A673 (cell line): ENCODE measurements around the gene PDCD7.

Source experiments
- CTCF ChIP-seq: fragments of 300-800, 200-600 bp; sonication (generic); conservative IDR thresholded peaks from 2 replicates; pipeline ENCODE4 v1.5.1; 2017; ENCODE audit warnings: low read depth, mild to moderate bottlenecking, antibody characterized with exemption, low read length, moderate library complexity, mixed read lengths
- EZH2 ChIP-seq: fragments of 200-600 bp; sonication (generic); IDR thresholded peaks from 2 replicates; pipeline ENCODE4 v1.6.1; 2017; ENCODE audit warnings: borderline replicate concordance, low read depth, mild to moderate bottlenecking, mixed read lengths, antibody characterized with exemption, low read length; ENCODE audit not compliant: poor library complexity, severe bottlenecking

- TF ChIP-seq CTCF = no peak
- no peak for TF ChIP-seq EZH2
Observed at GRCh38 chr15:65087411-65087810, 46.2 kb downstream of the PDCD7 start.
